ENCODE measurements around the gene CORO7. TPM values are rescaled to one million over a fixed set of nuclear protein-coding genes. Genes with fewer than 3 reads are reported as not detected.

CORO7 gene
- polyA plus RNA-seq, 3 donors = 44.7 to 181 (median 68.4) TPM

GRCh38 chr16:4372001-4372577 lies 44.3 kb downstream of the CORO7 start:
- H3K4me3 Mint-ChIP-seq = peak overlapping the region; percentile 70 to 88
- Histone ChIP-seq H3K79me2 (ENCODE audit: insufficient read depth, low read length) (peaks cover 20% of the 10 kb centered on the region), H3K4me1 (ENCODE audit: control insufficient read depth in 1 of 2, insufficient read depth in 2 of 2, low read length in 2 of 2) (peaks cover 14 to 27% of the 10 kb centered on the region in 2 donors)

More at GRCh38 chr16:4372001-4372577, 44.3 kb downstream of the CORO7 start:
- Histone ChIP-seq H2AFZ (ENCODE audit: insufficient read depth, low read depth, low read length, poor library complexity, severe bottlenecking) (no peak overlapping the region), H4K20me1 (ENCODE audit: insufficient read depth, low read length) (peaks cover 100% of the 10 kb centered on the region), H3K27ac (ENCODE audit: low read depth in 1 of 2, low read length in 2 of 2) (no peak overlapping the region), H3K27me3 (ENCODE audit: control insufficient read depth in 2 of 2, insufficient read depth in 2 of 2, low read length in 2 of 2) (no peaks in the 10 kb centered on the region), H3K4me3 (replicated peaks in 1 of 3; ENCODE audit: low read depth in 2 of 3, low read length in 3 of 3) (peak overlapping the region in 1 of 3 experiments; percentile 57), H3K9me3 (replicated peaks in 1 of 2; ENCODE audit: control insufficient read depth in 1 of 2, insufficient read depth in 1 of 2, low read length in 2 of 2) (no peaks in the 10 kb centered on the region), H3K36me3 (replicated peaks in 1 of 2; ENCODE audit: control insufficient read depth in 1 of 2, insufficient read depth in 2 of 2, low read length in 2 of 2) (peaks cover 22 to 39% of the 10 kb centered on the region in 2 donors), H3K9ac (ENCODE audit: insufficient read depth, low read length, poor library complexity, severe bottlenecking) (peak overlapping the region; percentile 56), H3K4me2 (replicated peaks; ENCODE audit: extremely low read depth, low read length, poor library complexity, severe bottlenecking) (peak overlapping the region; percentile 78)
- H3K9me3 Mint-ChIP-seq = no peaks in the 10 kb centered on the region
- TF ChIP-seq CTCF (IDR thresholded peaks at IDR 0.05) = no peak
- intact Hi-C loops (cut with micrococcal nuclease) = no loop called here
- H3K27me3 Mint-ChIP-seq (ENCODE audit: low read depth in 3 of 3) = peaks cover 2 to 4% (median 3%) of the 10 kb centered on the region in 3 donors
- peak in 1 of 3 donors; percentile 16 for DNase-seq
- WGBS (ENCODE audit: insufficient coverage) = 8% methylated on average over 41 of the region's 43 CpGs
- peaks cover 25% of the 10 kb centered on the region for H3K4me1 Mint-ChIP-seq
- H3K36me3 Mint-ChIP-seq = peaks cover 13 to 43% of the 10 kb centered on the region in 2 donors
- peak overlapping the region in 1 of 7 donors; percentile 13 for H3K27ac Mint-ChIP-seq

Measured in CD14-positive monocyte (primary cell).